Cardiac muscle cell (in vitro differentiated cells and primary cell): ENCODE results near the gene UVSSA. TPM values are rescaled to one million over a fixed set of nuclear protein-coding genes. Genes with fewer than 3 reads are reported as not detected.

ENCODE experiments used
- DNase-seq, 2 donors: peaks; one replicate each; pipeline versions ENCODE4 v3.0.0 to v3.0.0-alpha.2; 2010 to 2017; ENCODE audit warnings: low read depth in 1 of 2, low spot score in 1 of 2
- H3K27ac ChIP-seq: fragments of 200-600 bp; sonication (generic); 2 replicates; pipeline ENCODE4 v1.5.1; 2016
- H3K27me3 ChIP-seq: fragments of 200-600 bp; sonication (generic); 2 replicates; pipeline ENCODE4 v1.6.0; 2016; ENCODE audit warnings: control low read depth
- H3K36me3 ChIP-seq: fragments of 200-600 bp; sonication (generic); 2 replicates; pipeline ENCODE4 v1.5.1; 2016; ENCODE audit warnings: control low read depth
- H3K4me1 ChIP-seq: fragments of 200-600 bp; sonication (generic); 2 replicates; pipeline ENCODE4 v1.8.1; 2017; ENCODE audit warnings: low read depth, mild to moderate bottlenecking, mixed run types
- H3K4me3 ChIP-seq: fragments of 200-600 bp; sonication (generic); 2 replicates; pipeline ENCODE4 v1.5.1; 2016; ENCODE audit warnings: mild to moderate bottlenecking
- H3K9me3 ChIP-seq: fragments of 200-600 bp; sonication (generic); 2 replicates; pipeline ENCODE4 v1.5.1; 2017; ENCODE audit warnings: low read depth, mild to moderate bottlenecking, control low read depth
- polyA plus RNA-seq: library from polyadenylated mRNA; unstranded; fragments of >200 nt; fragmentation: Nextera tagmentation; extraction: Ambion mirVana; gene quantifications from 2 replicates; pipeline ENCODE4 v1.2.1, GENCODE V29; 2016
- total RNA-seq: library from RNA; depleted of rRNA; stranded (reverse); fragments of >200 nt; gene quantifications from 2 replicates; pipeline ENCODE4 v1.2.3, GENCODE V29; 2016
- TF ChIP-seq, protein P1 (sequence below): IDR thresholded peaks from 2 replicates; pipeline ENCODE4 v1.5.1; 2012; ENCODE audit warnings: low read depth, mild to moderate bottlenecking, low read length

Gene UVSSA
- total and polyA plus RNA-seq, 2 experiments from 2014 or later = 7.2 to 14.1 TPM

GRCh38 chr4:1350169-1350520, 3.1 kb downstream of the UVSSA start:
- Histone ChIP-seq H3K4me3 (no peak overlapping the region), H3K27me3 (no peaks in the 10 kb centered on the region), H3K27ac (no peak overlapping the region), H3K36me3 (no peaks in the 10 kb centered on the region), H3K4me1 (peaks cover 6% of the 10 kb centered on the region), H3K9me3 (no peaks in the 10 kb centered on the region)
- TF ChIP-seq, protein P1, sequence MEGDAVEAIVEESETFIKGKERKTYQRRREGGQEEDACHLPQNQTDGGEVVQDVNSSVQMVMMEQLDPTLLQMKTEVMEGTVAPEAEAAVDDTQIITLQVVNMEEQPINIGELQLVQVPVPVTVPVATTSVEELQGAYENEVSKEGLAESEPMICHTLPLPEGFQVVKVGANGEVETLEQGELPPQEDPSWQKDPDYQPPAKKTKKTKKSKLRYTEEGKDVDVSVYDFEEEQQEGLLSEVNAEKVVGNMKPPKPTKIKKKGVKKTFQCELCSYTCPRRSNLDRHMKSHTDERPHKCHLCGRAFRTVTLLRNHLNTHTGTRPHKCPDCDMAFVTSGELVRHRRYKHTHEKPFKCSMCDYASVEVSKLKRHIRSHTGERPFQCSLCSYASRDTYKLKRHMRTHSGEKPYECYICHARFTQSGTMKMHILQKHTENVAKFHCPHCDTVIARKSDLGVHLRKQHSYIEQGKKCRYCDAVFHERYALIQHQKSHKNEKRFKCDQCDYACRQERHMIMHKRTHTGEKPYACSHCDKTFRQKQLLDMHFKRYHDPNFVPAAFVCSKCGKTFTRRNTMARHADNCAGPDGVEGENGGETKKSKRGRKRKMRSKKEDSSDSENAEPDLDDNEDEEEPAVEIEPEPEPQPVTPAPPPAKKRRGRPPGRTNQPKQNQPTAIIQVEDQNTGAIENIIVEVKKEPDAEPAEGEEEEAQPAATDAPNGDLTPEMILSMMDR = no peak
- no peak for DNase-seq

DNA sequence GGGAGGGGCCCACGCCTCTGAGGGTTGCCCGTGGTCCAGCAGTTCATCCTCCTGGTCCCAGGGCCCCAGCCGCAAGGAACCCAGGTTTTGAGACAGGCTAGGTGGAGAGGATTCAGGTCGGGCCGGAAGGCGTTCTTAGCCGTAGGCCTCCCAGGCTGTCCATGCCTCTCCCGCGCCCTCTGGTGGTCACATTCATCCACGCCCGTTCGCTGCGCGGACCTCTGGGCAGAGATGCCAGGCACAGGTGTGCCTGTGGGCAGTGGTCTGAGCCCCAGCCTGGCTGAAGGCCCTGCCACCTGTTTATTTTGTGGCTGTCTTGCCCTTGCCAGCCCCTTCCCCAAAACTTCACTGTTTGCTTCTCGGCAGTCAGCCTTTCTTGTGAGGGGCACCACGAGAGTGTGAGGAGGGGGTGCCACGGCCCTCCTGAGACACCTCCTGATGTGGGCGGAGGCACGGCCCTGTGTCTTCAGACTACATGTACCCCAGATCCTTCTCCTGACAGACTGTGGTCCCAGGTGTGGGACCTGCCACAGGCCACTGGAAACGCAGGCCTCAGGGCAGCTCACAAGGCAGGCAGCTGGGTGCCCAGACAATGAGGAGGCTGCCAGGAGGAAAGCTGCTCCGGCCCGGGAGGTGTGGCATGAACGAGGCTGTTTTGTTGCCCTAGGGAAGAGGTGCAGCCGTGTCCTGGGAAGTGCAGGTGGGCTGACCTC, 5.0 kb downstream of the UVSSA start:
- H3K9me3 ChIP-seq = no peaks in the 10 kb centered on the region
- peak; percentile 80 to 90 for DNase-seq
- peaks cover 6% of the 10 kb centered on the region for H3K4me1 ChIP-seq
- TF ChIP-seq, protein P1 = peak; percentile 93
- H3K36me3 ChIP-seq = no peaks in the 10 kb centered on the region
- H3K27me3 ChIP-seq = no peaks in the 10 kb centered on the region
- no peak overlapping the region for H3K4me3 ChIP-seq
- no peak overlapping the region for H3K27ac ChIP-seq

DNA sequence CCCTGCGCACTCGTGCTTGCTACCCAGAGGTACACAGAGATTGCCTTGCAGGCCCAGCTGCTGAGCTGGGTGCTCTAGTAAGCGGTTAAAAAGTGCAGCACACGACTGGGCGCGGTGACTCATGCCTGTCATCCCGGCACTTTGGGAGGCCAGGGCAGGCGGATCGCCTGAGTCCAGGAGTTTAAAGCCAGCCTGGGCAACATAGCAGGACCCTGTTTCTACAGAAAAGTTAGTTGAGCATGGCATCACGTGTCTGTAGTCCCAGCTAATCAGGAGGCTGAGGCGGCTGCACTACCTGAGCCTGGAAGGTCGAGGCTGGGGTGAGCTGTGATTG, 5.5 kb downstream of the UVSSA start:
- no peaks in the 10 kb centered on the region for H3K27me3 ChIP-seq
- H3K4me3 ChIP-seq = no peak overlapping the region
- no peaks in the 10 kb centered on the region for H3K9me3 ChIP-seq
- H3K4me1 ChIP-seq = peaks cover 6% of the 10 kb centered on the region
- TF ChIP-seq, protein P1 = no peak
- no peak for DNase-seq
- H3K27ac ChIP-seq = no peak overlapping the region
- H3K36me3 ChIP-seq = no peaks in the 10 kb centered on the region

DNA sequence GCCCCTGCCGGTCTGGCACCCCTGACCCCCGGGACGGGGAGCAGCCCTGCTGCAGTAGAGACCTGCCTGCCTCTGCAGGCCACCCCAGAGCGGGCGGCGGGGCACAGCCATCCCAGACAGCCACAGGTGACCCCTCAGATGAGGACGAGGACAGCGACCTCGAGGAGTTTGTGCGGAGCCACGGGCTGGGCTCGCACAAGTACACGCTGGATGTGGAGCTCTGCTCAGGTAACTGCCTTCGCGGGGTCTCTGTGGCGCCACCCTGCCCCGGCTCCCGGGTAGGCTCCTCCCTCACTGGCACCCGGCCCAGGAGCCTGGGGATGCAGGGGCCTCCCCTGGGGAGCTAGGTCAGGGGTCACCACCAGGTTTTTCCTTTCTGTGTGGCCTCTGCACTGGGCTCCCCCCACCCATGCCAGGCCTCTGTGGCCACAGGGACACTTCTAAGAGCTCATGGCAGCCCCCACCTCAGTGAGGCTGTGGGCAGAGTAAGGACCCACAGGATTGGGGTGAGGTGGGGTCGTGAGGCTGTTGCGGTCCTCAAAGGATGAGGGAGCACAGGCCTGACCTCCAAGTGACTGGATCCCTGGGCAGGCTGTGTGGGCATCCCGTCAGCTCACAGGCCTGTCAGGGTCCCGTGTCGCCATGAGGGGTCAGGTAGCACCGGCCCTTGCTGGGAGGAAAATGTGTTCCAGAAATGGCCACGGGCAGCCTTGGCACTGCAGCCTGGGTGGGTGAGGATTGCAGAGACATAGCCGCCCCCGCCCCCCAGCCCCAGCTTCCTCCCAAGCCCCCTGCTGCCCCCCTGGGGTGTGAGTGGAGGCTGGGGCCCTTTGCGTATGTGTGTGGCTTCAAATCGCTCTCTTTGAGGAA, 6.4 kb downstream of the UVSSA start:
- H3K27me3 ChIP-seq = no peaks in the 10 kb centered on the region
- H3K27ac ChIP-seq = no peak overlapping the region
- no peaks in the 10 kb centered on the region for H3K4me1 ChIP-seq
- H3K9me3 ChIP-seq = no peaks in the 10 kb centered on the region
- no peak for DNase-seq
- H3K36me3 ChIP-seq = no peaks in the 10 kb centered on the region
- TF ChIP-seq, protein P1 = no peak
- H3K4me3 ChIP-seq = no peak overlapping the region

- Histone ChIP-seq H3K4me1 (no peaks in the 10 kb centered on the region), H3K9me3 (no peaks in the 10 kb centered on the region), H3K27ac (no peak overlapping the region), H3K4me3 (no peak overlapping the region), H3K36me3 (no peaks in the 10 kb centered on the region), H3K27me3 (no peaks in the 10 kb centered on the region)
- DNase-seq = no peak
- TF ChIP-seq, protein P1 = no peak
These were observed 7.4 kb downstream of the UVSSA start for GRCh38 chr4:1354136-1354982.
